H1 (cell line): ENCODE measurements around the gene HSD17B3. TPM values are rescaled to one million over a fixed set of nuclear protein-coding genes. Genes with fewer than 3 reads are reported as not detected.

Experiments
- CTCF ChIA-PET: fragments of 300-600 bp; sonication (Branson Sonifier 250); formaldehyde crosslinking; loops from one replicate; lab custom pipeline; 2021; ENCODE audit not compliant: partially characterized antibody; lab: Charles Lee
- POLR2A ChIA-PET: fragments of 300-600 bp; sonication (Branson Sonifier 250); formaldehyde crosslinking; loops from one replicate; lab custom pipeline; 2021; ENCODE audit warnings: inconsistent platforms; ENCODE audit not compliant: partially characterized antibody; lab: Charles Lee
- DNase-seq, 2 experiments: peaks; one replicate each; pipeline versions ENCODE4 v3.0.0 to v3.0.0-alpha.2; 2010 to 2022; ENCODE audit warnings: low spot score in 2 of 2, low read depth in 1 of 2, mixed read lengths in 1 of 2
- FAIRE-seq: peaks from 2 replicates; lab custom pipeline; 2011; peaks lifted over from hg19 to GRCh38; lab: Jason Lieb, UNC
- H2AFZ ChIP-seq: 2 replicates; pipeline ENCODE4 v1.8.1; 2012; ENCODE audit warnings: low read length, inconsistent platforms
- H2AK5ac ChIP-seq: 2 replicates; pipeline ENCODE4 v1.6.1; 2013; ENCODE audit warnings: low read depth, low read length
- H2BK120ac ChIP-seq: replicated peaks from 2 replicates; pipeline ENCODE3; 2013; ENCODE audit warnings: low read depth, low read length, inconsistent platforms
- H2BK12ac ChIP-seq: 2 replicates; pipeline ENCODE4 v1.6.1; 2013; ENCODE audit warnings: low read depth, low read length
- H2BK15ac ChIP-seq: 2 replicates; pipeline ENCODE4 v1.6.1; 2013; ENCODE audit warnings: low read length
- H2BK20ac ChIP-seq: 2 replicates; pipeline ENCODE4 v1.6.1; 2013; ENCODE audit warnings: low read length
- H2BK5ac ChIP-seq: 2 replicates; pipeline ENCODE4 v1.6.1; 2013; ENCODE audit warnings: low read depth, low read length
- H3K14ac ChIP-seq: 2 replicates; pipeline ENCODE4 v1.6.1; 2013; ENCODE audit warnings: inconsistent platforms; ENCODE audit not compliant: insufficient read length
- H3K18ac ChIP-seq: 2 replicates; pipeline ENCODE4 v1.6.1; 2013; ENCODE audit warnings: low read length; ENCODE audit errors: extremely low read depth
- H3K23ac ChIP-seq: 2 replicates; pipeline ENCODE4 v1.6.1; 2013; ENCODE audit warnings: inconsistent platforms; ENCODE audit not compliant: insufficient read length
- H3K23me2 ChIP-seq: 2 replicates; pipeline ENCODE4 v1.6.1; 2013; ENCODE audit warnings: low read depth, low read length
- H3K27ac ChIP-seq: 2 replicates; pipeline ENCODE4 v1.6.1; 2011; ENCODE audit warnings: low read depth, low read length, inconsistent platforms
- H3K27me3 ChIP-seq, 4 experiments: replicated peaks in 1 of 4; 1 replicate in 1 of 4; 2 replicates in 3 of 4; pipeline versions ENCODE4 v1.6.1 to v1.8.1; 2011 to 2013; ENCODE audit warnings: low read length in 3 of 4, mild to moderate bottlenecking in 3 of 4, inconsistent platforms in 2 of 4, mixed read lengths in 2 of 4, moderate library complexity in 1 of 4; ENCODE audit not compliant: control insufficient read depth in 3 of 4, insufficient read depth in 3 of 4; ENCODE audit errors: extremely low read depth in 1 of 4
- H3K36me3 ChIP-seq, 4 experiments: 2 replicates each; pipeline versions ENCODE4 v1.6.1 to v1.8.1; 2011 to 2013; ENCODE audit warnings: mild to moderate bottlenecking in 4 of 4, low read length in 3 of 4, moderate library complexity in 2 of 4, control low read depth in 1 of 4, inconsistent platforms in 1 of 4; ENCODE audit not compliant: insufficient read depth in 4 of 4, control insufficient read depth in 2 of 4
- H3K4ac ChIP-seq: replicated peaks from 2 replicates; pipeline ENCODE3; 2013; ENCODE audit warnings: low read length, low read depth, mixed read lengths, inconsistent platforms; ENCODE audit not compliant: insufficient read length
- H3K4me1 ChIP-seq, 4 experiments: replicated peaks in 1 of 4; 1 replicate in 1 of 4; 2 replicates in 3 of 4; pipeline versions ENCODE4 v1.6.1 to v1.8.1; 2011 to 2013; ENCODE audit warnings: low read length in 3 of 4, inconsistent platforms in 2 of 4, mixed read lengths in 1 of 4; ENCODE audit not compliant: insufficient read depth in 4 of 4, control insufficient read depth in 3 of 4
- H3K4me2 ChIP-seq, 2 experiments: 2 replicates each; pipeline versions ENCODE4 v1.6.1 to v1.8.1; 2011 to 2013; ENCODE audit warnings: low read depth in 2 of 2, low read length in 2 of 2, control low read depth in 1 of 2, inconsistent platforms in 1 of 2, mild to moderate bottlenecking in 1 of 2; ENCODE audit not compliant: insufficient read depth in 1 of 2
- H3K4me3 ChIP-seq, 4 experiments: fragments of 200-600, 300-600 bp in 1 of 4; sonication (generic), shearing (Covaris generic), sonication (Bioruptor Twin) in 1 of 4; 2 replicates each; pipeline versions ENCODE4 v1.5.1 to v1.8.1; 2011 to 2016; ENCODE audit warnings: low read length in 4 of 4, low read depth in 3 of 4, control low read depth in 2 of 4, inconsistent platforms in 2 of 4, mild to moderate bottlenecking in 2 of 4, mixed read lengths in 1 of 4, moderate library complexity in 1 of 4; ENCODE audit not compliant: insufficient read depth in 2 of 4; ENCODE audit errors: extremely low read depth in 1 of 4
- H3K56ac ChIP-seq: replicated peaks from 2 replicates; pipeline ENCODE3; 2013; ENCODE audit warnings: low read depth, mild to moderate bottlenecking, mixed read lengths, low read length, inconsistent platforms; ENCODE audit not compliant: insufficient read length
- H3K79me1 ChIP-seq: 2 replicates; pipeline ENCODE4 v1.6.1; 2013; ENCODE audit warnings: low read depth, low read length, control low read depth
- H3K79me2 ChIP-seq, 2 experiments: 2 replicates each; pipeline versions ENCODE4 v1.6.1 to v1.8.1; 2012 to 2013; ENCODE audit warnings: low read length in 2 of 2, mild to moderate bottlenecking in 2 of 2, inconsistent platforms in 1 of 2; ENCODE audit not compliant: insufficient read depth in 2 of 2, control insufficient read depth in 1 of 2
- H3K9ac ChIP-seq, 4 experiments: replicated peaks in 1 of 4; 1 replicate in 1 of 4; 2 replicates in 3 of 4; pipeline versions ENCODE4 v1.6.1 to v1.8.1; 2011 to 2013; ENCODE audit warnings: low read depth in 3 of 4, low read length in 3 of 4, control low read depth in 2 of 4, mild to moderate bottlenecking in 2 of 4, moderate library complexity in 2 of 4, inconsistent platforms in 1 of 4; ENCODE audit errors: extremely low read depth in 1 of 4
- H3K9me3 ChIP-seq, 2 experiments: 2 replicates each; pipeline versions ENCODE4 v1.6.1 to v1.8.1; 2012 to 2013; ENCODE audit warnings: mild to moderate bottlenecking in 2 of 2, moderate library complexity in 2 of 2, control low read depth in 1 of 2, inconsistent platforms in 1 of 2, low read depth in 1 of 2, low read length in 1 of 2, mixed read lengths in 1 of 2; ENCODE audit not compliant: insufficient read depth in 2 of 2
- H4K20me1 ChIP-seq, 2 experiments: replicated peaks in 1 of 2; 2 replicates each; pipeline versions ENCODE3 to v1.8.1; 2011 to 2013; ENCODE audit warnings: inconsistent platforms in 2 of 2, low read length in 2 of 2, mild to moderate bottlenecking in 1 of 2; ENCODE audit not compliant: insufficient read depth in 2 of 2, control insufficient read depth in 1 of 2
- H4K5ac ChIP-seq: 2 replicates; pipeline ENCODE4 v1.6.1; 2013; ENCODE audit warnings: low read length, low read depth, mixed read lengths, inconsistent platforms; ENCODE audit not compliant: insufficient read length
- H4K8ac ChIP-seq: 2 replicates; pipeline ENCODE4 v1.8.0; 2013; ENCODE audit warnings: mild to moderate bottlenecking, moderate library complexity, low read length, inconsistent platforms; ENCODE audit not compliant: insufficient read depth; ENCODE audit errors: extremely low read depth
- H4K91ac ChIP-seq: replicated peaks from 2 replicates; pipeline ENCODE3; 2013; ENCODE audit warnings: low read length, mixed read lengths, inconsistent platforms; ENCODE audit not compliant: insufficient read length
- MAX ChIP-seq: IDR thresholded peaks from 2 replicates; pipeline ENCODE4 v1.6.1; 2012; ENCODE audit warnings: inconsistent platforms
- PHF8 ChIP-seq: fragments of 200-600 bp; sonication (generic); conservative IDR thresholded peaks from 2 replicates; pipeline ENCODE4 v1.7.1; 2012; ENCODE audit warnings: low read depth, mild to moderate bottlenecking, inconsistent platforms, low read length, moderate library complexity
- SP1 ChIP-seq: IDR thresholded peaks from 2 replicates; pipeline ENCODE4 v1.6.1; 2011; ENCODE audit warnings: low read depth, low read length
- TCF12 ChIP-seq: IDR thresholded peaks from 2 replicates; pipeline ENCODE4 v1.6.1; 2011; ENCODE audit warnings: low read depth, mild to moderate bottlenecking, low read length
- YY1 ChIP-seq: IDR thresholded peaks from 2 replicates; pipeline ENCODE4 v1.6.1; 2011; ENCODE audit warnings: low read depth, mild to moderate bottlenecking, low read length
- WGBS, 2 experiments: shearing (Covaris generic) in 1 of 2; methylation state at CpG; one replicate each; pipeline versions ENCODE4 v1.1.6 to v1.1.7; 2013 to 2015; ENCODE audit warnings: low lambda C conversion rate in 2 of 2, mixed read lengths in 2 of 2, inconsistent platforms in 1 of 2, low coverage in 1 of 2, missing lambda C conversion rate in 1 of 2; ENCODE audit not compliant: insufficient replicate concordance in 2 of 2, insufficient coverage in 1 of 2, insufficient read length in 1 of 2; ENCODE audit errors: extremely low coverage in 1 of 2, missing lambda C conversion rate in 1 of 2; 5-methylcytosine and 5-hydroxymethylcytosine counted together
- polyA plus RNA-seq, 7 experiments: library from polyadenylated mRNA; depleted of rRNA in 3 of 7; stranded (reverse) in 5 of 7; unstranded in 2 of 7; fragments of >200 nt in 5 of 7; fragments of 200-250 nt in 2 of 7; gene quantifications; 1 replicate in 5 of 7; 2 replicates in 1 of 7; 4 replicates in 1 of 7; pipeline versions ENCODE4 v1.2.1 to v1.2.3, GENCODE V29; 2011 to 2013; ENCODE audit warnings: missing spikeins in 2 of 7, mixed read lengths in 2 of 7
- total RNA-seq: library from RNA; stranded (reverse); fragmentation: NEBNext Ultra II Directional; extraction: Animal tissue kit (Norgen Biotek cat#: 25700); gene quantifications from 2 replicates; pipeline ENCODE4 v1.2.1, GENCODE V29; 2021

HSD17B3 gene
- total and polyA plus RNA-seq, 2 of the 8 experiments (the other 6 are each of a cell fraction or from before 2014, with no cell fraction given) = not detected

- Histone ChIP-seq H3K23ac (no peak overlapping the region), H3K14ac (no peak overlapping the region), H3K4me3 (no peak overlapping the region), H2BK5ac (no peak overlapping the region), H4K20me1 (no peaks in the 10 kb centered on the region), H4K5ac (no peak overlapping the region), H3K18ac (no peak overlapping the region), H3K23me2 (no peaks in the 10 kb centered on the region; the same call in 1 of the 2 replicates), H4K91ac (no peak overlapping the region), H3K4ac (no peak overlapping the region), H4K8ac (no peak overlapping the region), H3K79me2 (no peaks in the 10 kb centered on the region), H3K27me3 (peaks cover 0 to 6% (median under 1%) of the 10 kb centered on the region in 4 experiments; a peak in 2 of 7 replicates), H3K27ac (no peak overlapping the region), H3K79me1 (no peaks in the 10 kb centered on the region), H3K9ac (no peak overlapping the region), H2AFZ (no peak overlapping the region), H3K4me1 (peaks cover 2 to 10% (median 2%) of the 10 kb centered on the region in 4 experiments; a peak in 5 of 7 replicates), H3K9me3 (no peaks in the 10 kb centered on the region; a peak in 1 of 4 replicates), H3K36me3 (no peaks in the 10 kb centered on the region), H3K56ac (no peak overlapping the region), H3K4me2 (no peak overlapping the region), H2BK12ac (no peak overlapping the region), H2AK5ac (no peak overlapping the region), H2BK15ac (no peak overlapping the region), H2BK120ac (no peak overlapping the region), H2BK20ac (no peak overlapping the region)
- DNase-seq (no peak), FAIRE-seq (no peak)
- CTCF ChIA-PET = interaction anchor here (1.6 to 3.5 kb wide), 2 partner anchors 13 to 132 kb away, joined by 3 to 13 read pairs; no protein-coding TSS in a partner anchor
- TF ChIP-seq SP1 (no peak), TCF12 (no peak), MAX (no peak), YY1 (no peak), PHF8 (no peak)
- 80% methylated on average over 2 of the region's 2 CpGs; no CpG with 5 or more reads in 1 of the 2 experiments for WGBS, 2 experiments
- POLR2A ChIA-PET = no interaction called here
These were observed 97.1 kb downstream of the HSD17B3 start for GRCh38 chr9:96204853-96205252.
